GM21737 (cell line): ENCODE measurements around the gene ILF3.

Experiments used
- ATAC-seq: cut with Tn5 transposase; IDR thresholded peaks from one replicate; pipeline ENCODE4 v1.9.1; 2021; ENCODE audit warnings: mild to moderate bottlenecking, moderate library complexity; ENCODE audit not compliant: unreplicated experiment

ILF3 gene

GRCh38 chr19:10653732-10654609 lies at the start of gene ILF3:
ILF3 (plus strand) TSS chr19:10654346; CDS start chr19:10670606, 16,260 bp downstream.
- ATAC-seq: peak; percentile 58

GRCh38 chr19:10604460-10604980 lies 49.6 kb upstream of the ILF3 start:
- ATAC-seq: peak; percentile 8

DNA sequence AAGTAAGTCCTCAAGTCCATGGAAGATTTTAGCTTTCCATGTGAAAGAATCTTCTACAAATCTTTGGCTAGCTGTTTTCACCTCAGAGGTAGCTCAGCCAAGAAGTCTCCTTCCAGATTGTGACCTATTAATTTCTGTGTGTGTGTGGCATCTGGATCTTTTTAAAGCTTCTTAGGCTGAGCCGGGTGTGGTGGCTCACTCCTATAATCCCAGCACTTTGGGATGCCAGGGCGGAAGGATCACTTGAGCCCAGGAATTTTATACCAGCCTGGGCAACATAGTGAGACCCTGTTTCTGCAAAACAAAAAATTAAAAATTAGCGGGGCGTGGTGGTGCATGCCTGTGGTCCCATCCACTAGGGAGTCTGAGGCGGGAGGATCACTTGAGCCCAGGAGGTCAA lies 42.2 kb upstream of the ILF3 start:
- ATAC-seq: no peak

- ATAC-seq: no peak
Observed at GRCh38 chr19:10612499-10613119, 41.5 kb upstream of the ILF3 start.

GRCh38 chr19:10615429-10616023 lies 38.6 kb upstream of the ILF3 start:
- ATAC-seq: no peak

DNA sequence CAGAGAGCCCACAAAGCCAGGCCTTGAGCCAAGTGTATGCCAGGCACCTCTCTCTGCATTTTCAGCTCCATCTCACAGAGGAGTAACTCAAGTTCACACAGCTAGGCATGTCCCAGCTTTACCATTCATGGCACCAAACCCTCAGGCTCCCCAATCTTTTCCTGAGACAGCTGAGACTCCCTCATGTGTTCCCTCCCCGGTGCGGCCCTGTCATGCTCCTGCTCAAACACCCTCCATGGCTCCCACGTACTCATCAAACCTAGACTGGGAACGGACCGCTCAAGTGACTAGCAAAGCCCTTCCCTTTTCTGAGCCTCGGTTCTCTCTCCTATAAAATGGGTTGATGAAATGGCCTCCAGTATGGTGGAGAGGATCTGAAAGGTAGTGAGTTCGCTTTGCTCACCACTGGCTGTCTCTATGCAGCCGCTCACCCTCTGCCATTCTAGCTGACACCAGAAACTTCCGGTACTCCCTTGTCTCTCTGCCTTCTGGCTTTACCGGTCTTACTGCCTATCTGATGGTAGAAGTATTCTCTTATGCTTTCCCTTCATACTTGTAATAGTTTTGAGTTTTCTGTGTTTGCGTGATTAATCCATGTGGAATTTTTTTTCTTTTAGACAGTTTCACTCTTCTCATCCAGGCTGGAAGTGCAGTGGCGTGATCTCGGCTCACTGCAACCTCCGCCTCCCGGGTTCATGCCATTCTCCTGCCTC lies 36.6 kb upstream of the ILF3 start:
- no peak for ATAC-seq

DNA sequence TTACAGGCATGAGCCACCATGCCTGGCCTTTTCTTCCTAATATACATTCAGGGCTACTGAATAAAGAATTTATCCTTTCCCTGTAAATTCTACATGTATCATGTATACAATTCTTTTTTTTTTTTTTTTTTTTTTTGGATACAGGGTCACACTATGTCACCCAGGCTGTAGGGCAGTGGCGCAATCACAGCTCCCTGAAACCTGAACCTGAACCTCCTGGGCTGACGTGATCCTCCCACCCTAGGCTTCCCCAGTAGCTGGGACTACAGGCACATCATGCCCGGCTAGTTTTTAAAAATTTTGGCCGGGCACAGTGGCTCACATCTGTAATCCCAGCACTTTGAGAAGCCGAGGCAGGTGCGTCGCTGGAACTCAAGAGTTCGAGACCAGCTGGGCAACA lies 35.3 kb upstream of the ILF3 start:
- no peak for ATAC-seq

DNA sequence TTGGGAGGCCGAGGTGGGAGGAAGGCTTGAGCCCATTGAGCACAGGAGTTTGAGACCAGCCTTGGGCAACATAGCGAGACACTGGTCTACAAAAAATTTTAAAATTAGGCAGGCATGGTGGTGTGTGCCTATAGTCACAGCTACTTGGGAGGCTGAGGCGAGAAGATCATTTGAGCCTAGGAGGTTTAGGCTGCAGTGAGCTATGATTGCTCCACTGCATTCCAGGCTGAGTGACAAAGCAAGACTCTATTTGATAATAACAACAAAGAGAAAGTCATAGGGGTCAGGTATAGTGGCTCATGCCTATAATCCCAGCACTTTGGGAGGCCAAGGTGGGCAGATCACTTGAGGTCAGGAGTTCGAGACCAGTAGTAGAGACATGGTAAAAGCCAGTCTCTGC lies 33.4 kb upstream of the ILF3 start:
- no peak for ATAC-seq

GRCh38 chr19:10621966-10622365 lies 32.2 kb upstream of the ILF3 start:
- no peak for ATAC-seq

DNA sequence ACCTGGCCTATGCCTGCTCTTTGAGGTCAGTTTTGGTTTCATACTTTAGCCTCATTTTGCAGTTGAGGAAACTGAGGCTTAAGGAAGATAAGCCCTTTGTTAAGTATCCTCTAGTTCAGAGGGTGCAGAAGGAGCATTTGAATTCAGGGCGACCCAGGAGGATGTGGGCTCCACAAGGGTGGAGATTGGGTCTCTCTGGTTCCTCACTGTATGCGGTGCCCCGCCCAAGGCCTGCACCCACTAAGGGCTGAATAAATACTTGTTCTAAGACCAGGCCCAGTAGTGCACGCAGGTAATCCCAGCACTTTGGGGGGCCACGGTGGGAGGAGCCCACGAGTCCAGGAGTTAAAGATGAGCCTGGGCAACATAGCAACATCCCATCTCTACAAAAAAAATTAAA lies 29.6 kb upstream of the ILF3 start:
- no peak for ATAC-seq

DNA sequence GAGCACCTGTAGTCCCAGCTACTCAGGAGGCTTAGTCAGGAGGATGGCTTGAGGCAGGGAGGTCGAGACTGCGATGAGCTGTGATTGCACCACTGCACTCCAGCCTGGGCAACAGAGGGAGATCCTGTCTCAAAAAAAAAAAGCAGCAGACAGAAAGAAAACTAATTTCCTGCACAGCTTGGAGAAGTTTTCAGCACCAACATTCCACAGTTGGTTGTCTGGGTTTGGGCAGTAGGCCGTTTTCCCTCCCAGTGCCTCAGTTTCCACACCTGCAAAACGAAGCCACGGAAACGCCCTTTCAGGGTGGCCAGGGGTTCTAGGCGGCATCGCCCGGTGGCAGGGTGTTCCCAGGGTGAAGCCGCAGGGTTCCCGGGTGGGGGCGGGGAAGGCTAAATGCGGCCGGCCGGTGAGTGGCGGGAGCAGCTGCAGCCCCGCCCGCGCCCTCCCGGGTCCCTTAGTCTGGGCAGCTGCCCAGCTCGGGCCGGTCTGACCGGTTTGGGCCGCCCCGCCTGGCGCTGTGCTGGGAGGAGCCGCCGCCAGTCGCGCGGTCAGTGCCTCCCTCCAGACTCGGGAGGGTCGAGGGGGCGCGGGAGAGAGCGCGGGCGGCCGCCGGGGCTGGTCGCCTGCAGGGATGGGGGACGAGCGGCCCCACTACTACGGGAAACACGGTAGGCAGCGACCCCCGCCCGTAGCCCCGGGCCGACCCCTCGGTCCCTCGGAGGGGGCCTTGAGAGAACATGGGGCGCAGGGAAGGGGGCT lies 29.0 kb upstream of the ILF3 start, which contains the start of gene SLC44A2:
TSS of gene SLC44A2 (plus strand) at position 551 of the 759 bp plus-strand sequence. CDS start at position 632, 81 bp downstream.
- ATAC-seq: no peak

DNA sequence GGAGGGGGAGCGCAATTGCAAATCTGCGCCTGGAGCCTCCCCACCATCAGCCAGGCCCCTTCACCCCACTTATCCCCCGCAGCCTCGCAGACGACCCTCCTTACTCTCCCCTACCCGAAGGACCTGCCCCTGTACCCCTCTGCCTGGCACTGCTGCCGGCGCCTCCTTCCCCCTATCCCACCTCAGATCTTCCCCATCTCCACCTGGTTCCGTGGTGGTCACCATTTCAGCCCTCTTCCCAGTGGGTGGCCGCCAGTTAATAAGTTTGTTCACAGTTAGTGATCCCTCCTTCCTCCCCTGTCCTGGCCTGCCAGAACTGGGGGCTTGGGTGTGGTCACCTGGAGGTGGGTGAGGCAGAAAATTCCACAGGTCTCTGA lies 28.4 kb upstream of the ILF3 start:
- no peak for ATAC-seq

- no peak for ATAC-seq
Observed at GRCh38 chr19:10631874-10632273, 22.3 kb upstream of the ILF3 start.

DNA sequence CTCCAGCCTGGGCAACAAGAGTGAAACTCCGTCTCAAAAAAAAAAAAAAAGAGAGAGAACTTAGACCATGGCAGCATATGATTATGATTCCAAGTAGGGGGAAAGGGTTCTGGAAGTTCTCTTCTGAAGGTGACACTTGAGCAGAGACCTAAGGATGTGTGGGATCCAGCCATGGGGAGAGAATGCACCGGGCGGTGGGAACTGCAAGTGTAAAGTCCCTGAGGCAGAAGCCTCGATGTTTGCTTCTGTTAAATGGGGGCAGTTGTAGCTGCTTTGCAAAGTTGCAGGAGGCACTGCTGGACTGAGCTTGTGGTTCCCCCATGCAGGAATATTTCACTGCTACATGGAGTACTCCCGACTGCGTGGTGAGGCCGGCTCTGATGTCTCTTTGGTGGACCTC lies 19.7 kb upstream of the ILF3 start:
- ATAC-seq: no peak

DNA sequence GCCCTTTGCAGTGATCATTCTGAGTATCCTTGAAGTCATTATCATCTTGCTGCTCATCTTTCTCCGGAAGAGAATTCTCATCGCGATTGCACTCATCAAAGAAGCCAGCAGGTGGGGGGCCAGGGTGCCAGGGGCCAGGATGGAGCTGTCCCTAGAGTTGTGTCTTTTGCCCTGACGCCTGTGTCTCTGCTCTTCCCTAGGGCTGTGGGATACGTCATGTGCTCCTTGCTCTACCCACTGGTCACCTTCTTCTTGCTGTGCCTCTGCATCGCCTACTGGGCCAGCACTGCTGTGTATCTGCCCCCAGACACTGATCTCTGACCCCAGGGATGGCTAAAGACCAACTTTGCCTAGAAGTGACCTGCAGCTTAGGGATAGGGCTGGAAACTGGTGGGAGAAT lies 19.2 kb upstream of the ILF3 start:
- ATAC-seq: no peak

GRCh38 chr19:10636304-10636972 lies 17.7 kb upstream of the ILF3 start:
- no peak for ATAC-seq

- no peak for ATAC-seq
Observed at GRCh38 chr19:10637894-10638293, 16.3 kb upstream of the ILF3 start.

- ATAC-seq: peak; percentile 54
Observed at GRCh38 chr19:10639836-10640235, 14.3 kb upstream of the ILF3 start.

- no peak for ATAC-seq
Observed at GRCh38 chr19:10640361-10640760, 13.8 kb upstream of the ILF3 start.

DNA sequence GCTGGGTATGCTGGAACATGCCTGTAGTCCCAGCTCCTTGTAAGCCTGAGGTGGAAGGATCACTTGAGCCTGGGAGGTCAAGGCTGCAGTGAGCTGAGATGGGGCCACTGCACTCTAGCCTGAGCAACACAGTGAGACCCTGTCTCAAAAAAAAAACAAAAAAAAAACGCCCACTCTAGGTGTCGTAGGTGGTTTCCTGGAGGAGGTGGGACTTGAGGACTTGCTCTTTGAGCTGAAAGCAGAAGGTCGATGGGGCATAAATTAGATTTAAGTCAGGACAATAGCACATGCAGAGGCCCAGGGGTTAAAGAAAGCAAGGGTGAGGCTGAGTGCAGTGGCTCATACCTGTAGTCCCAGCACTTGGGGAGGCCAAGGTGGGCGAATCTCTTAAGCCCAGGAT lies 12.9 kb upstream of the ILF3 start:
- ATAC-seq: no peak
